Measurements from ENCODE around the gene TMEM217. TPM values are rescaled to one million over a fixed set of nuclear protein-coding genes. Genes with fewer than 3 reads are reported as not detected.

TMEM217 gene
- total RNA-seq, 1 donor from 2014 or later, result 1.0 TPM

DNA sequence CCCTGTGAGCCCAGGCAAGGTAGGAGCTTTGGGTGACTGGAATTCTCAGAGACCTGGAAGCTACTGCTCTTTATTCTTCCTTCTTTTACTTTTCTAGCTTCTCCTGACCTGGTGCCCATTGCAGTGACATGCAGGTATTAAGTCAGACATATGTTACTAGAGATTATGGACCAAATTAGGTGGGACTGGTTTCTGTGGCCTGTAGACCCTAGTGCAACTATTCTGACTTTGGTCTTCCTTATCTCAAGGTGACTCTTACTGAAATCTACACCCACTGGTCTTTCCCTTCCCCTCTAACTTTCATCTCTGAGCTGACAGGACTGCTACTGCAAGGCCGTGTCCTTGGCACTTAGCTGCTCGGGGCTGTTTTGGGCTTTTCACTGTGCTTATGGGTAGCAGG, 24.4 kb upstream of the TMEM217 start:
- intact Hi-C loops (cut with DNase I), result loop anchor here (5.0 kb wide), 1 partner anchor 35 kb away; no protein-coding TSS in a partner anchor
- DNase-seq (ENCODE audit: low spot score), result no peak

DNA sequence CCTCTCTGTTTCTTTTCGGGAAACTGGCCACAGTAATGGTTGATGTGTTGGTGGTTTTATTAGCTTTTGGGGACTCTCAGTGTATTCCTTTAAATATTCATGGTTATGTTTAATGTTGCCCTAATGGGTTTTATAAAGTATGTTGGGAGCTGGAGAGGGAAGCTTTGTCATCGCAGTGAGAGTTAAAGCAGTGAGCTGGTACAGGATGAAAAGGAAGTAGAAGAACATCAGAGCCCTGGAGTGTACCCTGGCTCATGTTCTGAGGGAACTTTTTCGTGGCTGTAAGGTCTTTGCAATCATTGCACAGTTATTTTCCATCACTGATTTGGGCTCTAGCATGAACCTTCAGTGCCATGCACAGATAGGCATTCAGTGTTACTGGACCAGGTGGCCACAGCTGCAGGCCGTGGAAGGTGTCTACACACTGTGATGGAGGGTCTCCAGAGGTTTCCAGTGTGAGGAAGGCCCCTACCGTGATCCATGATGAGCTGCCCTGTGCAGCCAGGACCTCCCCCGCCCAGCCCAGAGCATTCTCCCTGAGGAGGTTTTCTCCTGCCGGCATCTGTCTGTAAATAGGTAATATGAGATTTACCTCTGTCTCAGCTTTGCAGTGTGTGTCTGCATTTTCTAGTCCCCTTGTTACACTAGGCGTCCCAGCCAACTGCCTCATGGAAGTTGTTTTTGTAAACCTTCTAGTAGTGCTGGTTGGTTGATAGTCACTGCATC, 22.4 kb upstream of the TMEM217 start:
- no peak for DNase-seq (ENCODE audit: low spot score)
- intact Hi-C loops (cut with DNase I), result loop anchor here (5.0 kb wide), 1 partner anchor 33 kb away; no protein-coding TSS in a partner anchor

DNA sequence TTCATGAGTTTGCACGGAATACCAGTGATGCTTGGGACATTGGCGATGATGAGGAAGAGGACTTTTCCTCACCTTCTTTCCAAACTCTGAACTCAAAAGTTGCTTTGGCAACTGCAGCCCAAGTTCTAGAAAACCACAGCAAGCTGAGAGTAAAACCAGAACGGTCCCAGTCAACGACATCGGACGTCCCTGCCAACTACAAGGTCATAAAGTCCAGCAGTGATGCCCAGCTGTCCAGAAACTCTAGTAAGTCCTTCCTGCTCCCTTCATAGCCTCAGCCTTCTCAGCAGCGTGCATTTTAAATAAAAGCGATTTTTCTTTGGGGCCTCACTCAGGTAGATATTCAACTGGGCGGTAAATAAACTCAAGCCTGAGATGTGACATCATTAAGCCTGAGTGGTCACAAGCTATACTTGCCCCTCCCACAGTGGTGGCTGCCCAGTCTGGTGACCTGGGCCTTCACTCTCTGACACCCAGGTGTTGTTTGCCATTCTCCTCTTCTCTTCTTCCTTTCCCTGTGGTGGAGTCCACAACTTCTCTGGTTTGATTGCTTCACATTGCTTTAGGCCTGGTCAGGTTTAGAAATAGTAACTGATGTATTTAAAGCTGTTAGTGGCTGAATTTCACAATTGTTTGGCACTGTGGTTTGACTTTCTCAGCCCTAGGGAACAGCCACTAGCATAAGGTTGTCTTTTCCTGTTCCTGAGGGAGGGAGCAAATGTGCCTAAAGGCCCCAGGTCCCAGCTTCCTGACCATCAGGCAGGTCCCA, 21.6 kb upstream of the TMEM217 start:
- DNase-seq (ENCODE audit: low spot score), result no peak
- intact Hi-C loops (cut with DNase I), result loop anchor here (5.0 kb wide), 1 partner anchor 32 kb away; no protein-coding TSS in a partner anchor

DNA sequence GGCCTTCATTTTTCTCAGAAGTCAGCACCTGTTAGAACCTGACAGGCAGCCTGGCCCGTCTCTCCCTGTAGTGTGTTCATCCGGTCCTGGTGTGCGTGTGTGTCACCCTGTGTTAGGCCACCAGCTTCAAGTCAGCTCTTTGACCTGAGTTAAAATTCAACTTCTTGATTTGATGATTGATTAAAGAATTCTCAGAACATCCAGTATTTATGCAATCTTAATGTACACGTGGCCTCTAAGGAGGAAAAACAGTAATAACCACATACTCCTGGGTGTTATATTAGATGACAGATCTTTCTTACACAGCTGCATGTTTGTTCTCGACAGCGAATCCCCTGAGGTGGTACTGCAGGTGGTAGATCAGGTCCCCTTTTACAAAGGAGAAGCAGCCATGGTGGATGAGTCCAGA, 19.1 kb upstream of the TMEM217 start:
- intact Hi-C loops (cut with DNase I), result no loop called here
- DNase-seq (ENCODE audit: low spot score), result no peak

DNA sequence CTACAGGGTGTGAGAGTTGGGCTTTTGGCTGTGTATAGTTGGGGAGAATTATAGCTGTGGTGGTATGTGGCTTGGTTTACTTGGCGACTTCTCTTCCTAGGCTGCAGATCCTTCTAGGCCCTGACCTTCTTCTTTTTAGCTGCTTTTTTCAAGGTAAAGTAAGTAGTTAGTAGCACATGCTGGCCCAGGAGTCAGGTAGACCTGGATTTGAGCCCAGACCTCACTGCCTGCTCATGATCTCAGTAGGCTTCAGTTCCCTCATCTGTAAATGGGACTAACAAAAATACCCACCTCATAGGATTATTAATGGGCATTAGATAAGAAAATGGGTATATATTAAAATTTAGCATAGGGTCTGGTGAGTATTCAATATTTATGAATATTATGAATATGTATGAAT, 17.4 kb upstream of the TMEM217 start:
- no peak for DNase-seq (ENCODE audit: low spot score)
- intact Hi-C loops (cut with DNase I), result no loop called here

DNA sequence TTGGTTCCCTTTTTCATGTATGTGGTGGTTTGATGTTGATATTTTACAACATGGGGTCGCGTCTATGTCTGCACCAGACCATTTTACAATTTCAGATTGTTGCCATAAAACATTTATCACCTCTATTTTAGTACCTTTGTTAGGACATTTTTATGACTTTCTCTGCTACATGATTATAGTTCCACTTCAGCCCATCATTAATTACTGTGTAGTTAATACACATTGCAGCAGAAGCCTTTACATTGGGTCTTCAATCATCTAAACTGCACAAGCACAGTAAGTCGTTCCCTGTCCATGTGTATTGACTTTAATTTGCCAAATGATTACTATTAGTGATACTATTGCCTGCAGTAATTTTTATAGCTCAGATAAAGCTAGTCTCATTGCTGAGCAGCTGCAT, 15.7 kb upstream of the TMEM217 start:
- DNase-seq (ENCODE audit: low spot score), result no peak
- intact Hi-C loops (cut with DNase I), result no loop called here

DNA sequence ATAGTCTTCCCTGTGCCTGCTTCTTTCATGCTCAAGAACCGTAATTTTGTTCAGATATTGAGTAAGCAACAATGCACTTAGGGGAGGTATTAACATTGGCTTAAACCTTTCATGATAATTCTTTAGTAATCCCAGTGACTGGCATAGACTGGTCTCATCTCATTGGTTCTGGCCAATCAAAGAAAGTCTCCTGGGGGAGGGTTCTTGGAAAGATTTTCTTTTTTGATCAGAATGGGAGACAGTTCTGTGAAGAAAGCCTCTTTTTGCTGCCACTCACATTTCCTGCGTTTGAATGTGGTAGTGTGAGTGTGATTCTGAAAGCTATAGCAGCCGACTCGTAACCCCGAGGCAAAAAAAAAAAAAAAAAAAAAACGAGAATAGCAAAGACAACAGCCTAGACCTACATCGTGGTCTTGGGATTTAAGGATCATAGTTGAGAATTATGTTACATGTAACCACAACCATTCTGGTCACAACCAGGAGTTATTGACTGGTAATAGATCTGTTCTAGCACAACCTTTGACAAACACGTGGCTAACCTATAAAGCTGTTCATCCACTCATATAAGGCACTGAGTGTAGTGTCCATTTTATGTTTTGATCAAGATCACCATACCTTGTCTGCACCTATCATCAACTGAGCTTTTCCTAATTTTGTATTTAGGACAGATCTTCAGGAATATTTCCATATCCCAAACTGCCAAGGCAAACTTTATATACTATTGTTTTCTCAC, 15.1 kb upstream of the TMEM217 start:
- no peak for DNase-seq (ENCODE audit: low spot score)
- intact Hi-C loops (cut with DNase I), result no loop called here

DNA sequence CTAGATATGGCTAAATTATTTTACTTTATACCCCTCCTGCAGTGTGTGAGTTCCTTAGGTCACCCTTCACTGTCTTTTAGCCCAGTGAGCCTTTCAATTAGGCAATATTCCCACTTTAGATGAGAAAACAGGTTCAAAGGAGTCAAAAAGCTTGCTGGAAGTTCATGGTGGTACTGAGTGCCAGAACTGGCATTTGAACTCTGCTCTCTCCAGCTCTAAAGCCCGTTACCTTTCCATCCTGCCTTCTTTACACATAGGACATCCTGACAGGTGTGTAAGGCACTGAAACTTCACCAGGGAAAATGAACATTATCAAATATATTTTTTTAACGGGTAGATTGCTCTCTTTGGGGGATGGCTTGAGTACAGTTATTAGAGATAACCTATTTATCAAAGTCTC, 11.2 kb upstream of the TMEM217 start:
- intact Hi-C loops (cut with DNase I), result no loop called here
- DNase-seq (ENCODE audit: low spot score), result no peak

DNA sequence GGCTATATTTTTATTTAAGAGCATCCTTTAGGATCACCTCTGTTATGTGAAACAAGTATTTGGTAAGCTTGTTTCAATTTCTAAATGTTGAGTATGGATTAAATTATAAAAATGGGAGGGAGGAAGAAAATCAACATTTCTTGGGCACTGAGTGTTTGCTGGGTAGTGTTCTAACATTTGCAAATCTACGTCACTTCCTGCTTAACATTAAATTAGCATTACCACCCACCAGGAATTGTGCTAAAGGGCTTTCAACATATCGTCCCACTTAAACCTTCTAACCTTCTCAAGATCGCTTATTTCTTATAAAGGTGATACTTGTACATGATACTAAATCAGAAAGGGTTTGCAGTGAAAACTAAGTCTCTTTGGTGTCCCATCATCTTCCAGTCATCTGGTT, 7.9 kb upstream of the TMEM217 start:
- intact Hi-C loops (cut with DNase I), result no loop called here
- no peak for DNase-seq (ENCODE audit: low spot score)

DNA sequence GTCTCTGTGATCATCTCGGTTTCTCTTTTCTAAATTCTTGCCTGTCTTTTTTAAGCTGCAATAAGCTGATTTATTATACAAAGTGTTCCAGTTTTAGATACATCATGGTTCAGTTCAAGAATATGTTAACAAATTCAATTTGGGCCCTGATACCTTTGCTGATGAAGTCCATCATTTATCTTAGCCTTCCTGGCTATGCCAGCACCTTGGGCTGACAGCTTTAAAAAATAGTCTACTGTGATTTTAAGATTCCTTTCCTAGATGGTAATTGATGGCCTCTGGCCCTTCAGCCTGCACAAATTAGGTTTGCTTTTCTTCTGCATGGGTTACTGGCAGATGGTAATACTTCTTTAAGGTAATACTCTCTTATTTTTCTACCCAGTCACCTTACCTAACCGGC, 7.1 kb upstream of the TMEM217 start:
- DNase-seq (ENCODE audit: low spot score), result no peak
- intact Hi-C loops (cut with DNase I), result no loop called here

DNA sequence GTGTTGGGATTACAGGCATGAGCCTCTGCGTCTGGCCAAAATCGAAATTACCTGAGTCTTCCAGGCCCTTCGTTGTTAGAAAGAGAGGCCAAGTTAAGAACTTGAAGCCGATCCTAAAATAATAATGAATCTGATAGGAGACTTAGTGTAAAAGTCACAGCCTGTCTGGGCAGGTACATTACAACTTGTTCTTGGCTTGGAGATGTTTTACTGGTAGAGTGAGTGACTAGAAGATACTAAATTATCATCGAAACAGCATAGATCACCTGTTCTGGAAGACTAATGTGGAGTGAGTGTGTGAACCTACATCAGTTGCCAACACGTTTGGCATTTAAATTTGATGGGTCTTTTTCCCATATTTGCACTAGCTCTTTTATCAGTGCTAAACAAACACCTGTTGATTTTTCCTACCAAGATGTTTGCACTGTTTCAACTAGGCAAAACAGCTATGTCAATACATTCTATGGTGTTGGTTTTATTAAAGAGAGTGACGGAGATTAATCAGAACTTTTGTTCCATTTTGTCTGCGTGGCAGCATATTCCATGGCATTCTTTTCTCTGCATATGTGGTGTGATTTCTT, 4.6 kb upstream of the TMEM217 start:
- intact Hi-C loops (cut with DNase I), result no loop called here
- DNase-seq (ENCODE audit: low spot score), result no peak

DNA sequence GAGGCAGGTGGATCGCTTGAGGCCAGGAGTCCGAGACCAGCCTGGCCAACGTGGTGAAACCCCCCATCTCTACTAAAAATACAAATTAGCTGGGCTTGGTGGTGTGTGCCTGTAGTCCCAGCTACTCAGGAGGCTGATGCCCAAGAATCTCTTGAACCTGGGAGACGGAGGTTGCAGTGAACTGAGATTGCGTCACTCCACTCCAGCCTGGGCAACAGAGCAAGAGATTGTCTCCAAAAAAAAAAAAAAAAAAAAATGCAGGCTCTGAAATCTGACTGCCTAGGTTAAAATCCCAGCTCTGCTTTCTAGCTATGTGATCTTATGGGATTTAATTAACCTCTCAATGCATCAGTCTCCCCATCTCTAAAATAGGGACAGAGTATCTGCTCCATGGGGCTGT, 3.3 kb upstream of the TMEM217 start:
- intact Hi-C loops (cut with DNase I), result no loop called here
- DNase-seq (ENCODE audit: low spot score), result no peak

DNA sequence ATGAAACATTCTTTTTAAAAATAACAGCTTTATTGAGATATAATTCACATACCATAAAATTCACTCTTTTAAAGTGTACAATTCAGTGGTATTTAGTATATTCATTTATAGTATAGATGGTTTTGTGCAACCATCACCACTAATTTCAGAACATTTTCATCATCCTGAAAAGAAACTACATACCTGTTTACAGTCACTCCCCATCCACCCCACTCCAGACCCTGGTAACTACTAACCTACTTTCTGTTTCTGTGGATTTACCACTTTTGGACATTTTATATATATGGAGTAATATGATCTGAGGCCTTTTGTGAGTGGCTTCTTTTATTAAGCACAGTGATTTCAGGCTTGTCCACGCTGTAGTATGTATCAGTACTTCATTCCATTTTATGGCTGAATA, 2.5 kb upstream of the TMEM217 start:
- intact Hi-C loops (cut with DNase I), result no loop called here
- no peak for DNase-seq (ENCODE audit: low spot score)

DNA sequence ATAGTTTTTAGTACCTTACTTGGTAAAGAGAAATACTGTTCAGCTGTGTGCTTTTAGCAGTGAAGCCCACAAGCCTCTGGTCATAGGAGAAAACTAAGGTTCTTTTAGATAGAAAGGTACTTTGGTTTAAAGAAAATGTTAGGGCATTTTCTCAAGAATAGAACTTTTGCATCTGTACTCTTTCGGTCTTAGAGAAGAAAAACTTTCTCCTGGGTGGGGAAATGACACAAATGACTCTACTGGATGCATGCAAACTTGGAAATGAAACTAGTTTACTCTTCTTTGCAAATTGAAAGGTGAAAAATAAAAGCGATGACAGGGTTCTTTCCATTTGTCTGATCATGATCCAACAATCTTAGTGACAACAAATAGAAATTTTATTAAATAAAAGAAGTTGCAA, 2.1 kb upstream of the TMEM217 start:
- no peak for DNase-seq (ENCODE audit: low spot score)
- intact Hi-C loops (cut with DNase I), result no loop called here

DNA sequence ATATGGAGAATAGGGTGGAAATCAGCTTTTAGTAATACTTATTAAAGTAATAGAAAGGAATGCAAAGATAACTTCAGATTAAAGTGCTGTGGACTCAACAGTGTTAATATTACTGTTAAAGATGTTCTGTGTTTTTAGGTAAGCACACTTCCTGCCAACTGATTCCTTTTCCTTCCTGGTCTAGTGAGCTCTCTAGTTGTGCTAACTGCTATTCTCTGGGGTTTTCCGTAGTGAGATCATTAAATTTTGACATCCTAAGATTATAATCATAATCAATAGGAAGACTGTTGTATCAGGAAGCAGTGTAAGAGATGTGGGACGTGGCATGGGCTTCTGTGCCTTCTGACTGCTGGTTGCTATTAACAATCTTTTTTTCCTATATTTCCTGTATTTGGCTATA, 1.2 kb upstream of the TMEM217 start:
- intact Hi-C loops (cut with DNase I), result no loop called here
- no peak for DNase-seq (ENCODE audit: low spot score)

DNA sequence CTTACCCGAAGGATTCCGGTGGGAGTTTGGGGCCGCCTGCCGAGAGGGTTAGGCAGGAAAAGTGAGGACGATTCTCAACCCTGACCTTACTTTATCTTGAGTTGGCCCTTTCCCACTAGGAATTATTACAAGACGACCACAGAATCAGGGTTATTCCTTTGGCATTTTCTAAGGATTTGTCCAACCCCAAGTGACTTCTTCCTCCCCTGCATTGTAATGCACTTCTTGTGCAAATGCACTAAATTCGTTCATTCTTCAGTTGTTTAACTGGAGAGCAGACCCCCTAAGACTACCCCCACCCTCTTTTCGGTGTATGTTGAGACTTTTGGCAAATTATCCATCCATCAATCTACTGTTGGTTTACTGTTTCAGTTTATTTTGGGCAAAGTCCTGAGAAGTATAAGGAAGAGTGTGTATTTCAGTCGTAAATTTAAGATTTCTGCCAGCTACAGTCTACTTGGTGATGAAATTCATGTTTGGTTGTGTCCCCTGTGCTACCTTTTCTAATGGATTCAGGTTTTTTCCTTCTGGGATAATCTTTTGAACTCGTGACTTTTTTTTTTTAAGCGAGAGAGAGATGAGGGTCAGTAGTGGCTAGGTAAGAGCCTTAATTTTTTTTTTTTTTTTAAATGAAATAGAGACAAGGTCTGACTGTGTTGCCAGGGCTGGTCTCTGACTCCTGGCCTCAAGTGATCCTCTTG, 611 bp upstream of the TMEM217 start:
- no peak for DNase-seq (ENCODE audit: low spot score)
- intact Hi-C loops (cut with DNase I), result no loop called here

DNA sequence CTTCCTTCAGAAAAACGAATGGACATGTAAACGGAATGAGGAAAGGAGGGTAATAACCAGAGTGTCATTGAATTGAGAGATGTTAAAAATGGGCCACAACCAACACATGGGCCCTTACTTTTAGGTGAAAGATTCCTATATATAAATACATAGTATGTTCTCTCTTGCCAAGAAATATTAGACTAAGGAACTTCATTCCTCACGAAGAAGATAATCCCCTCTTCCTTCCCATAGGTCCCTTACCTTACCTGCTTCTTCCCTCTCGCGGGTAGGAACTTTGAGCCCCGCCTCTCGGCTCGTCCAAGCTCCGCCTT, 667 bp downstream of the TMEM217 start:
- intact Hi-C loops (cut with DNase I), result no loop called here
- DNase-seq (ENCODE audit: low spot score), result no peak

DNA sequence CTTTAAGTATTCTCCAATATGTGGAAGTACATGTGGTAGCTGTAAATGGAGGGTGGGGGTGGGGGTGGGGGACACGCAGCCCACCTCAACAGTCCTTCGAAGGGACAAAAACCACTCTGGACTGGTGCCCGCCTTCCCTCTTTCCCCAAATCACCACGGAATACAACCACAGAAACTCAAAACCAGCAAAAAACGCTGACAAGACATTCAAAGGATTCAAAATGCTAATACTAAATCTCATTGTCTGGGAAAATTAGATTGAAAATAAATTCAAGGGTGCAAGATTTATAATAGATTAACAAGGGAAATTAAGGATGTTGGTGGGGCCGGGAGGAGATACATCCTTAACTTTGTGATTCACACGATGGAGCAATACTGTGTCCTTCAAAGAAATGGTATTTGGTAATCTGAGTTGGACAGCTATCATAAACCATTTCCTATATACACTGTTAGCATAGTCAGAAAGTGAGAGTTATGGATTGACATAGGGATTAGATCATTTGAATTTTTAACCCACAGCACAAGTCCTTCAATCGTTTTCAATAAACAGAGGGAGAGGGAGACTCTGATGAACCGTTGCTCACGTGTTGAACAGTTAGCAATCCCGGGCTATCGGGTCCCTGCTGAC, 1.1 kb downstream of the TMEM217 start:
- intact Hi-C loops (cut with DNase I), result no loop called here
- DNase-seq (ENCODE audit: low spot score), result no peak

DNA sequence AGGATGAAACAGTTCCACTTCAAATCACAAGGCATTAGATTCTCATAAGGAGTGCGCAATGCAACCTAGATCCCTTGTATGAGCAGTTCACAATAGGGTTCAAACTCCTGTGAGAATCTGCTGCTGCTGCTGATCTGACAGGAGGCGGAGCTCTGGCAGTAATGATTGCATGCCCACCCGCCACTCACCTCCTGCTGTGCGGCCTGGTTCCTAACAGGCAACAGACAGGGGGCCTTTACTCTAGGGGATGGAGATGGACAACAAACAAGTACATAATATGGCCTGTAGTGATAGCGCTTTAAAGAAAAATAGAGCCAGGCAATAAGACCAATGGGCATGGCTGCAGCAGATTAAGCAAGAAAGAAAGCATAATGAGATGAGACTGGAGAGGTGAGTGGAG, 3.1 kb downstream of the TMEM217 start:
- intact Hi-C loops (cut with DNase I), result no loop called here
- DNase-seq (ENCODE audit: low spot score), result no peak
